ENCODE results near the gene ZNF428.
A peak's percentile ranks its signal among the peaks of the same experiment; 100 is the strongest.
"Not testable (repeated sequence)": the region's sequence is repeated elsewhere in the genome, so short reads cannot be mapped to it uniquely, and the experiment has no call there.

The ZNF428 gene

GRCh38 chr19:43619262-43620060 lies at the start of gene ZNF428:
ZNF428 (minus strand) TSS chr19:43619629; CDS start chr19:43614304, 5,325 bp downstream.
- peak; percentile 86 to 91 for DNase-seq

GRCh38 chr19:43668406-43669109 lies 49.1 kb upstream of the ZNF428 start:
- DNase-seq, result peak; percentile 93 to 98

- DNase-seq, result peak in 1 of 2 experiments; percentile 67
These were observed 48.5 kb upstream of the ZNF428 start for GRCh38 chr19:43667876-43668405.

- no peak for DNase-seq
These were observed 47.9 kb upstream of the ZNF428 start for GRCh38 chr19:43667126-43667875.

GRCh38 chr19:43664018-43664417 lies 44.6 kb upstream of the ZNF428 start:
- no peak for DNase-seq

GRCh38 chr19:43662487-43662886 lies 43.1 kb upstream of the ZNF428 start:
- DNase-seq, result peak in 1 of 2 experiments; percentile 16

GRCh38 chr19:43660971-43661360 lies 41.5 kb upstream of the ZNF428 start:
- no peak for DNase-seq

GRCh38 chr19:43660301-43660970 lies 41.0 kb upstream of the ZNF428 start:
- DNase-seq, result no peak

GRCh38 chr19:43658494-43658893 lies 39.1 kb upstream of the ZNF428 start:
- no peak for DNase-seq

- no peak for DNase-seq
These were observed 38.6 kb upstream of the ZNF428 start for GRCh38 chr19:43658001-43658400.

GRCh38 chr19:43656436-43656835 lies 37.0 kb upstream of the ZNF428 start:
- no peak for DNase-seq

GRCh38 chr19:43652546-43652874 lies 33.1 kb upstream of the ZNF428 start:
- DNase-seq, result no peak

GRCh38 chr19:43651758-43652545 lies 32.5 kb upstream of the ZNF428 start:
- peak; percentile 59 to 61 for DNase-seq

- not testable (repeated sequence) for DNase-seq
These were observed 30.8 kb upstream of the ZNF428 start for GRCh38 chr19:43650276-43650675.

GRCh38 chr19:43649514-43649913 lies 30.1 kb upstream of the ZNF428 start:
- no peak for DNase-seq

GRCh38 chr19:43648633-43649032 lies 29.2 kb upstream of the ZNF428 start:
- DNase-seq, result no peak

- peak in 1 of 2 experiments; percentile 16 for DNase-seq
These were observed 24.8 kb upstream of the ZNF428 start for GRCh38 chr19:43644181-43644580.

- DNase-seq, result peak in 1 of 2 experiments; percentile 67
These were observed 23.9 kb upstream of the ZNF428 start for GRCh38 chr19:43643326-43643725.

GRCh38 chr19:43642531-43642930 lies 23.1 kb upstream of the ZNF428 start:
- DNase-seq, result no peak

- DNase-seq, result no peak
These were observed 21.9 kb upstream of the ZNF428 start for GRCh38 chr19:43641333-43641732.

- no peak for DNase-seq
These were observed 21.0 kb upstream of the ZNF428 start for GRCh38 chr19:43640424-43640757.
